ENCODE measurements around the gene RPL26.

RPL26 gene

DNA sequence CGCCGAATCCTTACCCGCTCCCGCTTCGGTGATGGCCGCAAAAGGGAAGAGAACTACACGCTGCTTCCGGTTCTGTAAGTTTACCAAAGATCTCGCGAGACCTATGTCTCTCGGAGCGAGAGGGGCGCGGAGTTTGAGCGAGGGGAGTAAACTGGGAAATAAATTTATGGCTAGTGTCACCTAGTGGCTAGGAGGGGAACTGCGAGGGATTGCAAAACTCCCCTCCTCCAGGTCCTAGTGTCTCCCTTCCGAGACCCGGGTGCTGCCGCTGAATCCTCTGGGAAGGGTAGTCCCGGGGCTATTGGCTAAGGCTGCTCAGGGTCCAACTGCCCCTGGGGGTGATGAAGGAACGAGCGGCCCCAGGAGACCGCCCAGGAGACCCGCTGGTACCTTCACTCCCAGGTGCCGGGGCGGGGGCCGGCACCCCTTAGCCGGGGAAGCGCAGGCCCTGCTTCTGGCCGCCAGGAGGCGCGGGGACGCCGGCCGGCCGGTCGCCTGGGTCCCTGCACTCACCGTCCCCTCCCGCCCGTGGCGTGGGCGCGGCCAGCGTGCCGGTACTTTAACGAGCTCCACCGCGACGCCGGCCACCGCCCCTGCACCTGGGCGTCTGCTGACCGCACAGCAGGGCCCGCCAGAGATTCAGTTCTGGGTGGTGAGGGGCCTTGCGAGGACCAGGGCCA is at the start of gene RPL26:
Gene RPL26, minus strand, starts transcription at position 51 of the 680 bp plus-strand sequence. CDS start 883 bp downstream, outside the sequence.
- DNase-seq (ENCODE audit: low read depth): peak; percentile 96
- H3K4me3 ChIP-seq (ENCODE audit: control insufficient read depth, low read depth, low read length): peak within 1 kb of the TSS; percentile 83
- TF ChIP-seq, protein P1, sequence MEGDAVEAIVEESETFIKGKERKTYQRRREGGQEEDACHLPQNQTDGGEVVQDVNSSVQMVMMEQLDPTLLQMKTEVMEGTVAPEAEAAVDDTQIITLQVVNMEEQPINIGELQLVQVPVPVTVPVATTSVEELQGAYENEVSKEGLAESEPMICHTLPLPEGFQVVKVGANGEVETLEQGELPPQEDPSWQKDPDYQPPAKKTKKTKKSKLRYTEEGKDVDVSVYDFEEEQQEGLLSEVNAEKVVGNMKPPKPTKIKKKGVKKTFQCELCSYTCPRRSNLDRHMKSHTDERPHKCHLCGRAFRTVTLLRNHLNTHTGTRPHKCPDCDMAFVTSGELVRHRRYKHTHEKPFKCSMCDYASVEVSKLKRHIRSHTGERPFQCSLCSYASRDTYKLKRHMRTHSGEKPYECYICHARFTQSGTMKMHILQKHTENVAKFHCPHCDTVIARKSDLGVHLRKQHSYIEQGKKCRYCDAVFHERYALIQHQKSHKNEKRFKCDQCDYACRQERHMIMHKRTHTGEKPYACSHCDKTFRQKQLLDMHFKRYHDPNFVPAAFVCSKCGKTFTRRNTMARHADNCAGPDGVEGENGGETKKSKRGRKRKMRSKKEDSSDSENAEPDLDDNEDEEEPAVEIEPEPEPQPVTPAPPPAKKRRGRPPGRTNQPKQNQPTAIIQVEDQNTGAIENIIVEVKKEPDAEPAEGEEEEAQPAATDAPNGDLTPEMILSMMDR (IDR thresholded peaks at IDR 0.05; ENCODE audit: control insufficient read depth, insufficient read depth, low read depth, low read length, missing control alignments): peak; percentile 89

DNA sequence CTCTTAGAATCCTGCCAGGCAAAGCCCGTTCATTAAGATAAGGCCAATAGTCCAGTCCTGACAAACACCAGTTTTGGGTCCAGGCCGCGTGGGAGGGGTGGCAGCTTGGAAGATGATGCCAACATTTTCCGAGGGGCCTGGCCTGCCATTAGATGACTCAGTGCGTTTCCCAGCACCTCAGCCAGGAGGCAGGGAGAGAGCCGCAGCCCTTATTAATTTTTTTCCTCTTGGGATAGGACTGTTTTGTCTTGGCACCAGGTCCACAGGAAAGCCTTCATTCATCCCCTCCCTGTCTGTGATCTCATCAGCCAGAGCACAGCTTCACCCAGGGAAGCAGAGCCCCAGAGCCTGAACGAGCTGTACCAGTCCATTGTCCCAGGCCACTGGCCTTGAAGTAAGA is 48.0 kb upstream of the RPL26 start:
- peak; percentile 61 for DNase-seq (ENCODE audit: low read depth)
- no peak overlapping the region for H3K4me3 ChIP-seq (ENCODE audit: control insufficient read depth, low read depth, low read length)
- TF ChIP-seq, protein P1 (IDR thresholded peaks at IDR 0.05; ENCODE audit: control insufficient read depth, insufficient read depth, low read depth, low read length, missing control alignments): no peak

DNA sequence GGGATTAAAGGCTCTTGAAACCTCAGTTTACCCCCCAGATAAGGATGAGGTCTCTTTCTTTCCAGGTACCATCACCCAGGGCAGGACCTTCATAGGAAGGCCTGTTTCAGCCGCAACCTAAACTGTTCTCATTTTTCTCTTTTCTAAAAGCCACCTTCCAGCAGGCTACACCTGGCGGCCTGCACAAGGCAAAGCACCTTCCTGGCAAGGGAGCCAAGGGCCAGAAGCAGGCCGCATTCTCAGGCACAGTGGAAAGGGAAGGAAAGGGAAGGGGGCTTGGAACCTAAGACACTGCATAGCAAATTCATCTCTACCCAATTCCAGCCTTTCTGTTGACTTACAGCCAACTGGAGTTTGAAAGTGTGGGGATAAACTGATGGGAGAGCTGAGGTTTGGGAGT is 43.8 kb upstream of the RPL26 start:
- no peak for DNase-seq (ENCODE audit: low read depth)
- TF ChIP-seq, protein P1 (IDR thresholded peaks at IDR 0.05; ENCODE audit: control insufficient read depth, insufficient read depth, low read depth, low read length, missing control alignments): no peak
- no peak overlapping the region for H3K4me3 ChIP-seq (ENCODE audit: control insufficient read depth, low read depth, low read length)

DNA sequence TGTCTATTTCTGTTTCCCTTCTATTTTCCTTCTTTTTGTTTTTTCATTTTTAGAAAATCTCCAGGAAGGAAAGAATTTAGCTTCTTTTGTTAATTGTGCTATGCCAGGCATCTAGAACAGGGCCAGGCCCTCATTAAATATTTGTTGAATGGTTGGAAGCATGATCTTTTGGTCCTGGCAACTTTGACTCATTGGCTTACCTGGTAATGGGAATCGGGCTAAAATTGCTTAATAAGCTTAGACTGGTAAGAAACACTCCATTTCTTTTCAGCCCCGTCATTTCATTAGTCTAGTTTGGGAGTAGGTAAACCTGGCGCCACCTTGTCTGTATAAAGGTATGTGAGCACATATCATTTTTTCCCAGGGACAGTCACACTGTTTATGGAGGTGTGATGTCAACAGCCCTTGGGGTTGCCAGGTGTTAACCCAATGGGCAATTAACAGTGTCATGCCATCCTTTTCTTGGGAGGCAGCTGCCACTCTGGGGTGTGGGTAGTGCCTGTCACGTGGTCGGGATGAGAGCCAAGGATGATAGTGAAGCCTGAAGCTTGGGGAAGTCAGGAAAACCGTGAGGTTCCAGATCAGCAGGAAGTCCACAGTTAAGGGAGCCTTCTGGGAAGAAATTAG is 43.2 kb upstream of the RPL26 start:
- TF ChIP-seq, protein P1 (IDR thresholded peaks at IDR 0.05; ENCODE audit: control insufficient read depth, insufficient read depth, low read depth, low read length, missing control alignments): no peak
- no peak overlapping the region for H3K4me3 ChIP-seq (ENCODE audit: control insufficient read depth, low read depth, low read length)
- DNase-seq (ENCODE audit: low read depth): no peak

DNA sequence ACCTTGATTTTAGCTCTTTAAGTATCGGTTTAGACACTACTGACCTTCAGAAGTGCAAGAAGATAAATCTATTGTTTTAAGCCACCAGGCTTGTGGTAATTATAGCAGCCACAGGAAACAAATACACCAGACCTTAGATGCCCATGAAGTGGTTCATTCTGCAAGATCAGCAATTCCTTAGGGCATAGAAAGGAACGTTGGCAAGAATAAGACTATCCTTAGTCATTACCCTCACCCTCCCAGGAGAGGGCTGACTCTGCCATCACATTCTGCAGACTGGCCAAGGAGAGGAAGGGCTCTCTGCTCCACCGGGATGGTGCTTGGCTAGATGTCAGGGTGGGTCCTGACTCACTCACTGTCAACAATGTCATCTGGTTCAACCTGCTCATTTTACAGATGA is 38.6 kb upstream of the RPL26 start:
- no peak for DNase-seq (ENCODE audit: low read depth)
- TF ChIP-seq, protein P1 (IDR thresholded peaks at IDR 0.05; ENCODE audit: control insufficient read depth, insufficient read depth, low read depth, low read length, missing control alignments): no peak
- H3K4me3 ChIP-seq (ENCODE audit: control insufficient read depth, low read depth, low read length): no peak overlapping the region

DNA sequence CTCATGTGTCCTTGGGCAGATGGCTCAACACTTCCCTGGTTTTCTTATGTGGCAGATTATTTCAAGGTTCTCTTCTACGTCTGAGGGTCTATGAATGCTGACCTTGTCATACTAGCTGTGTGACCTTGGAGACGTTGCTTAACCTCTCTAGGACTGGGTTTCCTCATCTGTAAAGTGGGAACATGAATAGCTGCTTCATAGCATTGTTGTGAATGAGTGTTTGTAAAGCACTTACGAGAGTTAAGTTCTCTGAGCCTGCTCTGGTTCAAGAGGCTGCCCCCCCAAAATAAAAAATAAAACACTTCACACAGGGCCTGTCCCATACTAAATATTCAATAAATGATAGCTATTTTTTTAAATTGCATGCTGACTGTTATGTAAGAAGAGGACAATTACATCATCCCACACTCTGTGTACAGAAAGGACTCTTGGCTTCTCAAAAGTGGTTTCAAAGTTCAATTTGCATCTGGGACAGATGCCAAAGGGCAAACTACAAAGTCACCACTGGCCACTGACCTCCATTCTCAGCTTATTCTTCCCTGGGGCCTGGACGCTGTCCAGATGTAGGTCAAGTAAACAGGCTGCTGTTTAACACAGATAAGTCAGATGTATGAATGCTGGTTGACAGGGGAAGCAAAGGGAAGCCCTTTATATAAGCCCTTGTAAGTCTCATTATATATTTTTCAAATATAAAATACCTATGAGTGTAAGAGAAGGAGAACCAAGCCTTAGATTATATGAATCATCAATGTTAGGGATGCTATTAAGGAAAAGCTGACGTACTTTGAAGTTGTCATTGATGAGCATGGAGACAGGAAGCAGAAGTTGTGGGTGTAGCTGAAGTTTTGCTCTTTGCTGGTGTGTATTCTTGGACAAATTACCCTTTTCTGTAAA is 37.3 kb upstream of the RPL26 start:
- H3K4me3 ChIP-seq (ENCODE audit: control insufficient read depth, low read depth, low read length): no peak overlapping the region
- TF ChIP-seq, protein P1 (IDR thresholded peaks at IDR 0.05; ENCODE audit: control insufficient read depth, insufficient read depth, low read depth, low read length, missing control alignments): no peak
- DNase-seq (ENCODE audit: low read depth): peak; percentile 17
